ENCODE results near the gene PRICKLE3.

Gene PRICKLE3

GRCh38 chrX:49209434-49210251, 23.5 kb upstream of the PRICKLE3 start:
- TF ChIP-seq POLR2A (IDR thresholded peaks at IDR 0.05; ENCODE audit: low read depth, low read length) (no peak), POU2F2 (IDR thresholded peaks at IDR 0.05; ENCODE audit: low read depth, low read length) (no peak), TAF1 (IDR thresholded peaks at IDR 0.05; ENCODE audit: low read depth, low read length) (no peak), SPI1 (IDR thresholded peaks at IDR 0.05; ENCODE audit: low read depth, low read length) (no peak), POLR2AphosphoS5 (IDR thresholded peaks at IDR 0.05; ENCODE audit: low read depth, low read length) (no peak), PAX5 (IDR thresholded peaks at IDR 0.05; ENCODE audit: insufficient read depth, low read length, severe bottlenecking) (no peak)
- DNase-seq (ENCODE audit: insufficient read length, low spot score) (no peak), FAIRE-seq (no peak)

DNA sequence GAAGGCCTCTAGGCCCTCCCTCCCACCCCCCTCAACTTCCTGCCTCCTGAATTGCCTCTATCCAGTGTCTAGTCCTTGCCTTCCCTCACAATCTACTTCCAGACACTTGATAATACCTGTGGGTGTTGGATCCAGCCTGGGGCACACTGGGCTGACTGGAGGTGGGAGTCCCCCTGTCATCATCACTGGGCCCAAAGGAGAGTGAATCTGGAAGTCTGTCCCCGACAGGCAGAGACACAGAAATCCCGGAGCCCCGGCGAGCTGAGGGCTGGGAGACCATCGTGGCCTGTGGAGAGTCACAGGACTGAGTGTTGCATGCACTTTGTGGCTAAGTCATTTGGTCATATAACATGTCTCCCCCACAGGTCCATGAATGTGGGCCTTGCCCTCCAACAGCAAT, 22.2 kb upstream of the PRICKLE3 start:
- FAIRE-seq = no peak
- DNase-seq (ENCODE audit: insufficient read length, low spot score) = no peak
- no peak for TF ChIP-seq PAX5 (IDR thresholded peaks at IDR 0.05; ENCODE audit: insufficient read depth, low read length, severe bottlenecking)
- no peak for TF ChIP-seq POLR2A (IDR thresholded peaks at IDR 0.05; ENCODE audit: low read depth, low read length)
- no peak for TF ChIP-seq SPI1 (IDR thresholded peaks at IDR 0.05; ENCODE audit: low read depth, low read length)
- no peak for TF ChIP-seq TAF1 (IDR thresholded peaks at IDR 0.05; ENCODE audit: low read depth, low read length)
- TF ChIP-seq POU2F2 (IDR thresholded peaks at IDR 0.05; ENCODE audit: low read depth, low read length) = no peak

GRCh38 chrX:49206543-49206942, 20.4 kb upstream of the PRICKLE3 start:
- no peak for DNase-seq (ENCODE audit: insufficient read length, low spot score)
- FAIRE-seq = no peak
- no peak for TF ChIP-seq POLR2A (IDR thresholded peaks at IDR 0.05; ENCODE audit: low read depth, low read length)
- TF ChIP-seq POU2F2 (IDR thresholded peaks at IDR 0.05; ENCODE audit: low read depth, low read length) = no peak
- TF ChIP-seq TAF1 (IDR thresholded peaks at IDR 0.05; ENCODE audit: low read depth, low read length) = no peak
- no peak for TF ChIP-seq PAX5 (IDR thresholded peaks at IDR 0.05; ENCODE audit: insufficient read depth, low read length, severe bottlenecking)
- TF ChIP-seq POLR2AphosphoS5 (IDR thresholded peaks at IDR 0.05; ENCODE audit: low read depth, low read length) = no peak
- TF ChIP-seq SPI1 (IDR thresholded peaks at IDR 0.05; ENCODE audit: low read depth, low read length) = no peak

- FAIRE-seq (no peak), DNase-seq (ENCODE audit: insufficient read length, low spot score) (no peak)
- no peak for TF ChIP-seq POLR2A (IDR thresholded peaks at IDR 0.05; ENCODE audit: low read depth, low read length)
- no peak for TF ChIP-seq SPI1 (IDR thresholded peaks at IDR 0.05; ENCODE audit: low read depth, low read length)
- no peak for TF ChIP-seq POU2F2 (IDR thresholded peaks at IDR 0.05; ENCODE audit: low read depth, low read length)
- no peak for TF ChIP-seq POLR2AphosphoS5 (IDR thresholded peaks at IDR 0.05; ENCODE audit: low read depth, low read length)
- no peak for TF ChIP-seq PAX5 (IDR thresholded peaks at IDR 0.05; ENCODE audit: insufficient read depth, low read length, severe bottlenecking)
- TF ChIP-seq TAF1 (IDR thresholded peaks at IDR 0.05; ENCODE audit: low read depth, low read length) = no peak
Measured at GRCh38 chrX:49205443-49205842, 19.3 kb upstream of the PRICKLE3 start.

- TF ChIP-seq POLR2AphosphoS5 (IDR thresholded peaks at IDR 0.05; ENCODE audit: low read depth, low read length) = no peak
- TF ChIP-seq POLR2A (IDR thresholded peaks at IDR 0.05; ENCODE audit: low read depth, low read length) = no peak
- no peak for TF ChIP-seq POU2F2 (IDR thresholded peaks at IDR 0.05; ENCODE audit: low read depth, low read length)
- DNase-seq (ENCODE audit: insufficient read length, low spot score) (no peak), FAIRE-seq (no peak)
Measured at GRCh38 chrX:49204709-49205108, 18.5 kb upstream of the PRICKLE3 start.

DNA sequence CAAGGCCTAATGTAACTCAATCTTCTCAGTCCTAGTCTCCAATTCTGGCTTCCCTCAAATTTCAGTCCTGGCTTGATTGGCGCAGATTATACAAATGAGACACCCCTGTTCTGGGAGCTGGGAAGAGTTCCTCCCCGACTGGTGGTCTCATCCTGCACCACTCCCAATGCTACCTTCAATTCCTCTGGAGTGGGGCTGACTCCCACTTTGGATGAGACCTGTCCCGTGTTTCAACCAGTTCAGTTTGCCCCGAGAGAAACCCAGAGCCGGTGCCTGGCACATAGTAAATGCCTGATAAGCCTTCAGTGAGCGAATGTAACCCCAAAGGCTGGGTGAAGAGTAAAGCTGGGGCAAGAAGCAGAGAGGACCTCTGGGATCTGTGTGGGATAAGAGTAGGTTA, 17.8 kb upstream of the PRICKLE3 start:
- DNase-seq (ENCODE audit: insufficient read length, low spot score) (no peak), FAIRE-seq (no peak)
- no peak for TF ChIP-seq POLR2AphosphoS5 (IDR thresholded peaks at IDR 0.05; ENCODE audit: low read depth, low read length)
- no peak for TF ChIP-seq POLR2A (IDR thresholded peaks at IDR 0.05; ENCODE audit: low read depth, low read length)
- TF ChIP-seq TAF1 (IDR thresholded peaks at IDR 0.05; ENCODE audit: low read depth, low read length) = no peak
- no peak for TF ChIP-seq PAX5 (IDR thresholded peaks at IDR 0.05; ENCODE audit: insufficient read depth, low read length, severe bottlenecking)
- TF ChIP-seq SPI1 (IDR thresholded peaks at IDR 0.05; ENCODE audit: low read depth, low read length) = no peak
- TF ChIP-seq POU2F2 (IDR thresholded peaks at IDR 0.05; ENCODE audit: low read depth, low read length) = no peak

GRCh38 chrX:49203536-49203935, 17.4 kb upstream of the PRICKLE3 start:
- FAIRE-seq = no peak
- TF ChIP-seq POLR2AphosphoS5 (IDR thresholded peaks at IDR 0.05; ENCODE audit: low read depth, low read length) = no peak
- TF ChIP-seq POLR2A (IDR thresholded peaks at IDR 0.05; ENCODE audit: low read depth, low read length) = no peak
- TF ChIP-seq POU2F2 (IDR thresholded peaks at IDR 0.05; ENCODE audit: low read depth, low read length) = no peak
- TF ChIP-seq PAX5 (IDR thresholded peaks at IDR 0.05; ENCODE audit: insufficient read depth, low read length, severe bottlenecking) = no peak
- no peak for TF ChIP-seq SPI1 (IDR thresholded peaks at IDR 0.05; ENCODE audit: low read depth, low read length)
- TF ChIP-seq TAF1 (IDR thresholded peaks at IDR 0.05; ENCODE audit: low read depth, low read length) = no peak
- DNase-seq (ENCODE audit: insufficient read length, low spot score) = no peak

GRCh38 chrX:49202022-49202421, 15.8 kb upstream of the PRICKLE3 start:
- TF ChIP-seq TAF1 (IDR thresholded peaks at IDR 0.05; ENCODE audit: low read depth, low read length) = no peak
- TF ChIP-seq PAX5 (IDR thresholded peaks at IDR 0.05; ENCODE audit: insufficient read depth, low read length, severe bottlenecking) = no peak
- TF ChIP-seq POU2F2 (IDR thresholded peaks at IDR 0.05; ENCODE audit: low read depth, low read length) = no peak
- no peak for TF ChIP-seq SPI1 (IDR thresholded peaks at IDR 0.05; ENCODE audit: low read depth, low read length)
- TF ChIP-seq POLR2A (IDR thresholded peaks at IDR 0.05; ENCODE audit: low read depth, low read length) = no peak
- TF ChIP-seq POLR2AphosphoS5 (IDR thresholded peaks at IDR 0.05; ENCODE audit: low read depth, low read length) = no peak
- FAIRE-seq (no peak), DNase-seq (ENCODE audit: insufficient read length, low spot score) (no peak)

DNA sequence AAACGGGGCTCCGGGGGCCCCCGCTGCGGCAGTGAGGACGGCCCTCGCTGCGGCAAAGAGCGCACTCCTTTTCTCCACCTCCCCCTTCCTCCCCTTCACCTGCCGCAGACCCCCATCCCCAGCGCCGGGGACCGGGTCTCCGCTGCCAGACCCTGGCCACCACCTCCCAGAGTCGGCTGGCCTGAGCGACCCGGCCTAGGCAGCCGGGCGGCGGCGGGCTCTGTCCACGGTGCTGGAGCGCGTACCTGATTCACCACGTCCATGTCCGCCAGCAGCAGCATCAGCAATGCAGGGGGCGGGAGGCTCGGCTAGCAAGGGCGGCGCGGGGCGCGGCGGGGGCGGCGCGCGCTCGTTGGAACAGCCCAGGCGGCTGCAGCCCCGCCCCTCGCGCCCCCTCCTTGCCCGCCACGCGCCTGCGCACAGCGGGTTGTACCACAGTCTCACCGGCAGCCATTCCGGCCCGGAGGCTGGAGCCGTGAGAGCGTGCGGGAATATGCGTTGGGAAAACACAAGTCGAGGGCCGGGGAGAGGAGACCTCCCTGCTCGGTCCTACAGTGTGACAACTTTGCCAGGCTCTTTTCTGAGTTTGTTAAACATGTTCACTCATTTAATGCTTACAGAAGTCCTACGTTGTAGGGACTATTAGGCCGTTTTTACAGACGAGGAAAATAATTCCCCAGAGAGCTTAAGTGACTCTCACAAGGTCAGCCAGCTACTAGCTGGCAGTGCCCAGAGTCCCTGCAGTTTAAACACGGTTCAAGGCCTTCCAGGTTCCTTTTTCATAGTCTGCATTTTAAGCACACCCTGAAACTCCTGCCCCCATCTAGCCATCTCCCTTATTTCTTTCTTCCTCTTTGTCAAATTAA, 14.0 kb upstream of the PRICKLE3 start, which contains the start of gene SYP:
SYP (minus strand) TSS at position 288 of the 866 bp plus-strand sequence; CDS start at position 281, 7 bp downstream.
- FAIRE-seq (peak; percentile 100), DNase-seq (ENCODE audit: insufficient read length, low spot score) (peak; percentile 82)
- peak; percentile 77 for TF ChIP-seq POLR2A (IDR thresholded peaks at IDR 0.05; ENCODE audit: low read depth, low read length)
- no peak for TF ChIP-seq SPI1 (IDR thresholded peaks at IDR 0.05; ENCODE audit: low read depth, low read length)
- TF ChIP-seq POU2F2 (IDR thresholded peaks at IDR 0.05; ENCODE audit: low read depth, low read length) = 0 out of 2 replicates have a peak, but pooled peaks have one; percentile 10
- peak; percentile 79 for TF ChIP-seq POLR2AphosphoS5 (IDR thresholded peaks at IDR 0.05; ENCODE audit: low read depth, low read length)
- TF ChIP-seq PAX5 (IDR thresholded peaks at IDR 0.05; ENCODE audit: insufficient read depth, low read length, severe bottlenecking) = peak; percentile 18
- 0 out of 2 replicates have a peak, but pooled peaks have one; percentile 58 for TF ChIP-seq TAF1 (IDR thresholded peaks at IDR 0.05; ENCODE audit: low read depth, low read length)

Data from GM12891 (cell line).